Cardiac fibroblast (primary cell): ENCODE measurements around the gene TSPO.
A peak's percentile ranks its signal among the peaks of the same experiment; 100 is the strongest.
"Not testable (repeated sequence)": the region's sequence is repeated elsewhere in the genome, so short reads cannot be mapped to it uniquely, and the experiment has no call there.

Experiments
- DNase-seq, 2 donors: peaks; one replicate each; pipeline versions ENCODE4 v3.0.0 to v3.0.0-alpha.2; 2010; ENCODE audit warnings: low read depth in 2 of 2
- H3K4me3 ChIP-seq, 2 donors: replicated peaks in 1 of 2; 1 replicate in 1 of 2; 2 replicates in 1 of 2; pipeline ENCODE4 v1.5.1; 2011; ENCODE audit warnings: low read depth in 2 of 2, low read length in 2 of 2, mild to moderate bottlenecking in 2 of 2, moderate library complexity in 1 of 2
- CTCF ChIP-seq: IDR thresholded peaks from one replicate; pipeline ENCODE4 v1.5.1; 2011; ENCODE audit warnings: low read depth, mild to moderate bottlenecking, low read length, inconsistent platforms

The TSPO gene

GRCh38 chr22:43133401-43133800 lies 18.0 kb upstream of the TSPO start:
- TF ChIP-seq CTCF = no peak
- DNase-seq = no peak
- H3K4me3 ChIP-seq = no peak overlapping the region

GRCh38 chr22:43134553-43134952 lies 16.8 kb upstream of the TSPO start:
- DNase-seq = no peak
- TF ChIP-seq CTCF = no peak
- H3K4me3 ChIP-seq = no peak overlapping the region

GRCh38 chr22:43135565-43135964 lies 15.8 kb upstream of the TSPO start:
- no peak for TF ChIP-seq CTCF
- H3K4me3 ChIP-seq = no peak overlapping the region
- no peak for DNase-seq

- peak; percentile 85 for TF ChIP-seq CTCF
- DNase-seq = peak; percentile 32 to 62
- no peak overlapping the region for H3K4me3 ChIP-seq
Observed at GRCh38 chr22:43136255-43136654, 15.1 kb upstream of the TSPO start.

- no peak for DNase-seq
- TF ChIP-seq CTCF = no peak
- no peak overlapping the region for H3K4me3 ChIP-seq
Observed at GRCh38 chr22:43136801-43137200, 14.6 kb upstream of the TSPO start.

- TF ChIP-seq CTCF = no peak
- H3K4me3 ChIP-seq = peak within 1 kb of the TSS; percentile 96 to 98
- DNase-seq = peak; percentile 71 to 83
Observed at GRCh38 chr22:43142880-43143562, 8.3 kb upstream of the TSPO start, which contains the start of gene MCAT. Gene MCAT, minus strand, starts transcription at chr22:43143398. Its CDS starts 50 bp downstream, at chr22:43143348.

GRCh38 chr22:43144949-43145348 lies 6.4 kb upstream of the TSPO start:
- DNase-seq = no peak
- TF ChIP-seq CTCF = no peak
- H3K4me3 ChIP-seq = no peak overlapping the region

GRCh38 chr22:43145371-43145770 lies 6.0 kb upstream of the TSPO start:
- H3K4me3 ChIP-seq = not testable (repeated sequence)

GRCh38 chr22:43146332-43146731 lies 5.0 kb upstream of the TSPO start:
- DNase-seq, H3K4me3 ChIP-seq: not testable (repeated sequence)

More at GRCh38 chr22:43145371-43145770, 6.0 kb upstream of the TSPO start:
- DNase-seq = not testable (repeated sequence)
